ENCODE data around the gene FABP7.

GRCh38 chr6:122792766-122793165 lies 13.2 kb downstream of the FABP7 start:
- no peak for TF ChIP-seq POLR2A (IDR thresholded peaks at IDR 0.05; ENCODE audit: low read depth, low read length)
- no peak for TF ChIP-seq POLR2AphosphoS5 (IDR thresholded peaks at IDR 0.05; ENCODE audit: low read depth, low read length)
- TF ChIP-seq TAF1 (IDR thresholded peaks at IDR 0.05; ENCODE audit: low read depth, low read length) = no peak
- TF ChIP-seq SPI1 (IDR thresholded peaks at IDR 0.05; ENCODE audit: low read depth, low read length) = no peak
- no peak for TF ChIP-seq POU2F2 (IDR thresholded peaks at IDR 0.05; ENCODE audit: low read depth, low read length)
- TF ChIP-seq PAX5 (IDR thresholded peaks at IDR 0.05; ENCODE audit: insufficient read depth, low read length, severe bottlenecking) = no peak

All from GM12891 (cell line).